ENCODE measurements around the gene AHRR.
A peak's percentile ranks its signal among the peaks of the same experiment; 100 is the strongest.

AHRR gene

DNA sequence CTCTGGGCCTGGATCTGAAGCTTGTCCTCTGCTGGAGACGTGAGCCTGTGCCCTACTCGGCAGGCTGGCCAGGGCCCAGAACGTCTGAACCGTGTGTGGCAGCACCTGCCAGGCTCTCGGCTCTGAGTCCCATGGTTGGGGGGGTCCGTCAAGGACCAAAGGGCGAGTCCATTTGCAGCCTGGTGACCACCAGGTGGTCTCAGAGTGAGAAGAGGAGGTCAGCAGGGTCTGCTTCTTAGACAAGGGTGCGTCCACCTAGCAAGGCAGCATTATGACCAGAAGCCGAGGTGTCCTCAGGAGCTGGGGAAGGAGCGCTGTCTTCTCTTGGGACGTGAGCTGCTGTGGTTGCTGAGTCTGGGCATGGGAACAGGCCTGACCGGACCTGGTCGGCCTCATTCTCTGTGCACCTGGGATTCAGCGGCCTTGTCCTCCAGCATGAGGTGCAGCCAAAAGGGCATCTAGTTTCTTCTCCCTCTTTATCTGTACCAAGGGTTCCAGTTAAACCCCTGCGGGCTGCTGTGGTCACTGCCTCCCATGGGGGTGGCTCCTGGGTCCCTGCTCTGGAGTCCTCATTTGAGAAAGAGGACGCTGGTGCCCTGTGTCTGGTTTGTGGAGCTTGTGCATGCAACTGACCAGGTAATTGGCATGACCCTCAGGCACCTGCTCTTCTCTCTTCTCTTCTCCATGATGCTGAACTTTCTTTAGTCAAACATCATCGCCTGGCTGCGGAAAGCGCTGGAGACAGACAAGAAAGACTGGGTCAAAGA, 135.9 kb downstream of the AHRR start:
- no peak for DNase-seq (ENCODE audit: low read depth)
- H3K4me3 ChIP-seq (ENCODE audit: low read depth, low read length) = no peak overlapping the region
- TF ChIP-seq, protein P1, sequence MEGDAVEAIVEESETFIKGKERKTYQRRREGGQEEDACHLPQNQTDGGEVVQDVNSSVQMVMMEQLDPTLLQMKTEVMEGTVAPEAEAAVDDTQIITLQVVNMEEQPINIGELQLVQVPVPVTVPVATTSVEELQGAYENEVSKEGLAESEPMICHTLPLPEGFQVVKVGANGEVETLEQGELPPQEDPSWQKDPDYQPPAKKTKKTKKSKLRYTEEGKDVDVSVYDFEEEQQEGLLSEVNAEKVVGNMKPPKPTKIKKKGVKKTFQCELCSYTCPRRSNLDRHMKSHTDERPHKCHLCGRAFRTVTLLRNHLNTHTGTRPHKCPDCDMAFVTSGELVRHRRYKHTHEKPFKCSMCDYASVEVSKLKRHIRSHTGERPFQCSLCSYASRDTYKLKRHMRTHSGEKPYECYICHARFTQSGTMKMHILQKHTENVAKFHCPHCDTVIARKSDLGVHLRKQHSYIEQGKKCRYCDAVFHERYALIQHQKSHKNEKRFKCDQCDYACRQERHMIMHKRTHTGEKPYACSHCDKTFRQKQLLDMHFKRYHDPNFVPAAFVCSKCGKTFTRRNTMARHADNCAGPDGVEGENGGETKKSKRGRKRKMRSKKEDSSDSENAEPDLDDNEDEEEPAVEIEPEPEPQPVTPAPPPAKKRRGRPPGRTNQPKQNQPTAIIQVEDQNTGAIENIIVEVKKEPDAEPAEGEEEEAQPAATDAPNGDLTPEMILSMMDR (IDR thresholded peaks at IDR 0.05; ENCODE audit: insufficient read depth, low read depth, low read length, missing control alignments) = no peak

DNA sequence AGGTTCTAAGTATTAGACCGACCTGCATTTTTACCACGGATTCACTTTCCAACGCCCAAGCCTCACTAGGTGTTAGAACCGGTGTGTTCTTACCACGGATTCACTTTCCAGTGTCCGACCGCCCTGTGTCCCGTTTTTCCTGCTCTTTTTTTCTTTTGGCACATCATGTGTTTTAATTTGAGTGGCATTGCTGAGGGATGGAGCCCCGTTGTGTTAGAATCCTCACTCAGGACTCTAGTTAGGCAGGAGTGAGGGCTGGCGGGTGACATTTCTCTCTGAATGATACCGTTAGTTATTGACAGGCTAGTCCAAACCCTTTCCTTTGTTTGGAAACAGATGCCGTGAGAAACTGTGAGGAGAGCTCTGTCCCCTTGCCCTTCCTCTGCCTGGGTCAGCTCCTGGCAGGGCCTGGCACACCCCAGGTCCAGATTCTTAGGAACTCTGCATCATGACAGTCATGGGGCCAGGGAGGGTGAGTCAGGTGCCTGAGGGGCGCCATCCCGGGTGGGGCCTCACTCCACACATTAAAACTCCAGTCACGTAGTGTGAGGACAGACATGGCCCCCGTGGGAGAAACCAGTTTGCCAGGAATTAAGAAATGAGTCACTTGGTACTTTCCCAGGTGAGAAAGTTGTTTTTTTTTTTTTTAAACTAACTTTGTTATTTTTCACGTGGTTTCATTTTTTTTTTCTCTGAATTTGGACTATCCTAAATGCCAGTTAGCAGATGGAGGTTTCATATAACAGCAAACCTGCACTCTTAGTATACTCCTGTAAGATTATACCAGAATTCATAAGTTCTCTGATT, 137.2 kb downstream of the AHRR start:
- peak; percentile 69 for DNase-seq (ENCODE audit: low read depth)
- H3K4me3 ChIP-seq (ENCODE audit: low read depth, low read length) = no peak overlapping the region
- TF ChIP-seq, protein P1 (IDR thresholded peaks at IDR 0.05; ENCODE audit: insufficient read depth, low read depth, low read length, missing control alignments) = no peak

- DNase-seq (ENCODE audit: low read depth) = no peak
- TF ChIP-seq, protein P1 (IDR thresholded peaks at IDR 0.05; ENCODE audit: insufficient read depth, low read depth, low read length, missing control alignments) = no peak
- no peak overlapping the region for H3K4me3 ChIP-seq (ENCODE audit: low read depth, low read length)
Measured at GRCh38 chr5:459562-460272, 138.2 kb downstream of the AHRR start.

DNA sequence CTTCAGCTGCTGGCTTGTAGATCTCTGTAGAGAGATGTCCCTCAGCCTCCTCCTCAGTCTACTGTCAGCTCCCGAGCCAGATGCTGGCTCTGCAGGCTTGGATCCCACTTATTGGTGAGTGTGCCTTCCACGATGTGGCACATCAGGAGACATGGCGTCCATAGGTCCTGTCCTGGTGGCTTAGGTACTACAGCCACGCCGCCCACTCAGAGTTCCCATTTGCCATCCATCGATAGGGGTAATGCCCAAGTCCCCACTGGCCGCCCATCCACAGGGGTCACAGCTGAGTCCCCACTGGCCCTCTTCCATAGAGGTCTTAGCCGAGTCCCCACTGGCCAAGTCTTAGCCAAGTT, 138.7 kb downstream of the AHRR start:
- TF ChIP-seq, protein P1 (IDR thresholded peaks at IDR 0.05; ENCODE audit: insufficient read depth, low read depth, low read length, missing control alignments) = no peak
- no peak overlapping the region for H3K4me3 ChIP-seq (ENCODE audit: low read depth, low read length)
- DNase-seq (ENCODE audit: low read depth) = no peak

DNA sequence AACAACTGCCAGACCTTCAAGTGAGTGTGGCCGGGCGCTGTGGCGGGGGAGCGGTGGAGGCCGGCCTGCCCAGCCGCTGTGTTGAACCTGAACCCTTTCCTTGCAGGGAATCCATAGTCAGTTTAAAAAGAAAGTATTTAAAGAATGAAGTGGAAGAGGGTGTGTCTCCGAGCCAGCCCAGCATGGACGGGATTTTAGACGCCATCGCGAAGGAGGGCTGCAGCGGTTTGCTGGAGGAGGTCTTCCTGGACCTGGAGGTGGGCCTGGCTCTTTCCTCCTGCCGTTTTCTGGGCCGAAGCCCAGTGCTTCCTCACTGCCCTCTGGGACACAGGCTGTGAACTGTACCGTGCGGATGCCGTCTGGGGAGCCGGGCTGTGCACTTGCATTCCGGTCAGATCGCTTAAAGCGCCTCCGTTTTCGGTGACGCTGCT, 140.6 kb downstream of the AHRR start:
- TF ChIP-seq, protein P1 (IDR thresholded peaks at IDR 0.05; ENCODE audit: insufficient read depth, low read depth, low read length, missing control alignments) = no peak
- no peak overlapping the region for H3K4me3 ChIP-seq (ENCODE audit: low read depth, low read length)
- DNase-seq (ENCODE audit: low read depth) = no peak

DNA sequence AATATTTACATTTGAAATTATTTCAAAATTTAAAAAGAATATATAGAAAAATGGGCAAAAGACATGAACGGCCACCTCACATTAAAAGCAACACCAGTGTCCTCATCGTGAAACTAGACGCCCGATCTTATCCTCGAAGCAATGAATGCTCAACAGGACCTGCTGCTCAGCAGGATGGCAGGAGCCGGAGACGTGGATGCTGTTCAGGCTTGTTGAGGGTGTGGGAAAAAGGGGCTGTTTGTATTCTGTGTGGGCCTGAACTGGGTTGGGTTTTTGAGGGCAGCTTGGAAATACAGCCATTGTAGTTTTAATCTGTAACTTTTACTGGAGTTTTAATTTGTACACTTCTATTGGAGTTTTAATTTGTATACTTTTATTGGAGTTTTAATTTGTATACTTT, 141.8 kb downstream of the AHRR start:
- no peak for DNase-seq (ENCODE audit: low read depth)
- no peak overlapping the region for H3K4me3 ChIP-seq (ENCODE audit: low read depth, low read length)
- TF ChIP-seq, protein P1 (IDR thresholded peaks at IDR 0.05; ENCODE audit: insufficient read depth, low read depth, low read length, missing control alignments) = no peak
